Measurements from ENCODE around the gene MRPS34.

Gene MRPS34

DNA sequence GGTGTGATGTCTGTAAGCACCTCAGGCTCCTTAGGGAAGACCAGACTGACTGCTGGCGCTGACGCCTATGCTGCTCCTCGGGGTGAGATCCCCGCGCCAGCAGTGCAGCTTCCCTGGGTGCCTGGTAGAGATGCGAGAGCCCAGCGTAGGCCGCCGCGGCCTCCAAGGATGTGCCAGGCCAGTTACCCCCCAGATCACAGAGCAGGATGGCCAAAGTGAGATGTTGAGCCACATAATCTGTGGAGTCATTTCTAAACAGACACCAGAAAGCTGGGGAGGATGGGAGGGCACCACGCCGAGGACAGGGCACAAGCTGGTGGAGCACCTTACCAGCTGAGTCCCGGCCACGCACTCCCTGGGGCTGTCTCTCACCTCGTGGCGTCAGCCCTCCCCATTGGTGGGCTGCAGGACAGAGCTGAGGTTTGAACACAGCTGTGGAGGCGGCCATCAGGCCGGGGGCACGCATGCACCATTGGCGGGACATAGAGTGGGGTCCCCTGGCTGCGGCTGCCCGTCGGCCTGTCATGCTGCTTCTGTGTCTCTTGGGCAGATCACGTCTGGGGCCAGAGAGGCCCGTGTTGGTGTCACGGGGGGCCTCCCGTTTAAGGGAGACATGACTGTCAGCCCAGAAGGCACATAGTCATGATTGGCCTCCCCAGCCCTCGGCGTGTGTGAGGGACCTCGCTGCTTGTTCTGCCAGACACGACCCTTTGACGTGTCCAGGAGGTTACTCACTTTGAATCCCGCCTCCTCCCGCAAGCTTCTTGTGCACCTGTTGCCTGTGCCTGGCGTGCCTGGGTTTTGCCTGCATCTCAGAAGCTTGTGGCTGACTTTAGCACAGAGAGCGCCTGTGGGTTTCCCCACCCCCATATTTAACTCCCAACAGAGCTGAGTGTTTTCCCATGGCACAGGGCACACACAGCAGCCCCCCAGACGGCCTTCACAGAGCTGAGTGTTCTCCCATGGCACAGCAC lies 45.0 kb downstream of the MRPS34 start:
- no peak for DNase-seq (ENCODE audit: low read depth in 2 of 2)

DNA sequence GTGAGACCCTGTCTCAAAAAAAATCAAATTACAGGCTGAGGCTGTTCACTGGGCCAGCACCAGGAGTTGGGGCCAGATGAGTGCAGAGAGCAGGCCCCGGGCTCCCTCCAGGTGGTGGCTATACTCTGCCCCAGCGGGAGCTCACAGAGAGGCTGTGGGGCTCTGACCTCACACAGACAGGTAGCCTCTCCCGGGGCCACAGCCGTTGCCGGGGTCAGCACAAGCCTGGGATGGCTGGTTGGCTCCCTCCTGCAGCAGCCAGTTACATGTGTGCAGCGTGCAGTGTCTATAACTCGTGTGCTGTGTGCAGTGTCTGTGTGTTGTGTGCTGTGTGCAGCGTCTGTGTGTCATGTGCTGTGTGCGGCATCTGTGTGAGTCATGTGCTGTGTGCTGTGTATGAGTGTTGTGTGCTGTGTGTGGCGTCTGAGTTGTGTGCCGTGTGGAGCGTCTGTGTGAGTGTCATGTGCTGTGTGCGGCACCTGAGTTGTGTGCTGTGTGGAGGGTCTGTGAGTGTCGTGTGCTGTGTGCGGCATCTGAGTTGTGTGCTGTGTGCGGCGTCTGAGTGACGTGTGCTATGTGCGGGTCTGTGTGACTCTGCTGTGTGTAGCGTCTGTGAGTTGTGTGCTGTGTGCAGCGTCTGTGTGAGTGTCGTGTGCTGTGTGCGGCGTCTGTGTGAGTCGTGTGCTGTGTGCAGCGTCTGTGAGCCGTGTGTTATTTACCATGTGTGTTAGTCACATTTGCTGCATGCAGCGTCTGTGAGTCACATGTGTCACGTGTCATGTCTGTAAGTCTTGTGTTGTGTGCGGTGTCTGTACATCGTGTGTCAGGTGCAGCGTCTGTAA lies 46.1 kb downstream of the MRPS34 start:
- no peak for DNase-seq (ENCODE audit: low read depth in 2 of 2)

DNA sequence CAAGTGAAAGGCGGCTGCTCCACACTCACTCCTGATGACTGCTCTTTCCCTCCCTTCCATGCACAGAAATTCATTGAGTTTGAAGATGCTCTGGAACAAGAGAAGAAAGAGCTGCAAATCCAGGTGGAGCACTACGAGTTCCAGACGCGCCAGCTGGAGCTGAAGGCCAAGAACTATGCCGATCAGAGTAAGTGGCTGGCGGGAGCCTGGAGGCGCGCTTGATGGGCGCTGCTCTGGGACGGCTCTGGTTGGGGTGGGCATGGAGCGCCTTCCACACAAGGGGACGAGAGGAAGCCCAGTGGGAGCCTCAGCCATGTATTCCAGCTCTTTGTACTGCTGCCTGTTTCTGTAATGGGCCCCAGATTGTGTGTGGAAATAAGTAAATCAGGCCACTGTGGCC lies 48.4 kb downstream of the MRPS34 start:
- no peak for DNase-seq (ENCODE audit: low read depth in 2 of 2)

DNA sequence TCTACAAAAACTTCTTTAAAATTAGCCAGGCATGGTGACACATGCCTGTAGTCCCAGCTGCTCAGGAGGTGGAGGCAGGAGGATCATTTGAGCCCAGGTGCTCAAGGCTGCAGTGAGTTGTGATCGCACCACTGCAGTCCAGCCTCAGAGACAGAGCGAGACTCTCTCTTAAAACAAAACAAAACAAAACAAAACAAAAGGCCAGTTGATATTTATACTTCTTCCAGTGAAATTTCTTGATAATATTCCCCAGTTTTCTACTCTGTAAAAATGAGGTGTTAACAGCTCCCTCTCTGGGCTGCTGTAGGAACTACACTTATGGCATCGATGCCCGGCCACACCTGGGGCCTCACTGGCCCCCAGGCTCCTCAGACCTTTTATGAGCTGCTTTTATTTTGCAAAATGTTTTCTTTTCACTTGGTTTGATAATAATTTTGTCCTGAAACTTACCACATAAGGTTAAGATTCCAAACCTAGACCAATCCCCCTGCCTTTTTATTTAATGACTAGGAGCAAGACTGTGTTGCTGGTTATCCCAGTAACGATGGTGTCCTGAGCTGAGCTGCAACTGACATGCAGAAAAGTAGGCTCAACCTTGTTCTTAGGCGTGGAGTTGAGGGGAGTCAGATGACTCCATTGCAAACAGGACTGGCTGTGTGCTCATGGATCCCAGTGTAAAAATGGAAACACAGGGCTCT lies 49.3 kb downstream of the MRPS34 start:
- DNase-seq (ENCODE audit: low read depth in 2 of 2) = peak in 1 of 2 donors; percentile 28

Measured in stimulated activated CD4-positive, alpha-beta T cell treated with anti-CD3 and anti-CD28 coated beads, Interleukin-15, amount 100 ng/mL, for 48 hours (primary cell).